HG02798 (cell line): ENCODE measurements around the gene OXSR1.
"Not testable (repeated sequence)": the region's sequence is repeated elsewhere in the genome, so short reads cannot be mapped to it uniquely, and the experiment has no call there.

Experiments used
- ATAC-seq: cut with Tn5 transposase; IDR thresholded peaks from one replicate; pipeline ENCODE4 v1.9.1; 2021; ENCODE audit warnings: mild to moderate bottlenecking; ENCODE audit not compliant: unreplicated experiment, poor library complexity

Gene OXSR1

DNA sequence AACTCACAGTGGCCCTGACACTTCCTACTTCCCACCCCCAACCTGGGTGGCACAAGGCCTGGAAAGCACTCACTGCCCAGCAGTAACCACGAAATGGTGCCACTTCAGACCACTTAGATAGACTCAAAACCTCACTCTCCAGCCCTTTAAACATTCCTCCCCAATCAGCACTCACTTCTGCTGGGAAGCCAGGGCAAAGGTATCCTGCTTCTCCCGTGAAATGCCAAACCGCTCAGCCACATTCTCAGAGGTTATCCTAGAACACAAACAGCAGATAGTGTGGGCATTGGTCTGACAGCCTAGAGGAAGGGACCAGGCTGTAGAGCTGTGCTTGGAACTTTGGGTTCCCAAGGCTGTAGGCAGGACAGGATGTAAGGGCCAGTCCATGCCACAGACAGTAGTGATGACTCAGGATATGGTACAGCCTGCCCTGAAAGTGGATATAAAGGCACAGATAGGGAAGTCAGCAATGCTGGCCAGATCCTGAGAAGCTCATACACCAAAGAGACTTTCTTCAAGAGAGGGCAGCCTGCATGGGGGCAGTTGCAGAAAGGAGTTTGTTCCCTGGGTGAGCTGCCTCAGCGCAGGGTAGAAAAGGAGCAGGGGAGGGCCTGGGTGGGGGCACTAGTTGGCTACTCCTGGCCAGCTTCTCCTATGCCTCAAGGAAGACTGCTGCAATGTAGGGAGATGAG is 37.6 kb upstream of the OXSR1 start:
- no peak for ATAC-seq

DNA sequence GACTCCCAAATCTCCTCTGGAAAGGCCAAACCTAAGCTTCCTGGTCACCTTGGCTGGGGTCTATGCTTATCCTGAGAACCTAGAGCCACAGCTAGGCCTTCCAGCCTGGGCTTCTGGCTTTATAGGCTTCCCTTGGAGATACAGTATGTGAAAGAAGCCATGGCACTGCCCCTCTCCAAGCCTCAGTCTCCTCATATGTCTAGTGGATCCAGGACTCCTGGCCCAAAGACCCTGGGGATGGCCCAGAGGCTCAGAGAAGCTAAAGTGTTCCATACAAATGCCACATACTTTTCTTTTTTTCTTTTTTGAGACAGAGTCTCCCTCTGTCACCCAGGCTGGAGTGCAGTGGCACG is 37.1 kb upstream of the OXSR1 start:
- no peak for ATAC-seq

DNA sequence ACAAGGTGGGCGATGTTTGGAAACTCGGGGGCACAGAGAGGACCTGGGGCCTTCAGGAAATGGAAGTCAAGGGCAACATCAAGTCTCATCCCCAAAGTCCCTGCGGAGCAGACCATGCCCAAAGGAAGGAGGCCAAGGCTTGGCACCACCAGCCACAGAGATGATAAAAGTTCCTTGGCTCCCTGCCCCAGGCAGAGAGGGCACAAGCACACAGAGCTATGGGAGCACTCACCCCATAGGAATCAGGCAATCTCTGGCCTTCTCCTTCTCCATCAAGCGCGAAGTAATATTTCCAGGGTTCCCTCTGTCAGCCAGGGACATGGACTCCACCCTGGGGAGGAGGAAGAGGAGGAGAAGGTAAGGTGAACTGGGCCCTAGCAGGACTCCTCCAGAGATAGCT is 36.3 kb upstream of the OXSR1 start:
- no peak for ATAC-seq

DNA sequence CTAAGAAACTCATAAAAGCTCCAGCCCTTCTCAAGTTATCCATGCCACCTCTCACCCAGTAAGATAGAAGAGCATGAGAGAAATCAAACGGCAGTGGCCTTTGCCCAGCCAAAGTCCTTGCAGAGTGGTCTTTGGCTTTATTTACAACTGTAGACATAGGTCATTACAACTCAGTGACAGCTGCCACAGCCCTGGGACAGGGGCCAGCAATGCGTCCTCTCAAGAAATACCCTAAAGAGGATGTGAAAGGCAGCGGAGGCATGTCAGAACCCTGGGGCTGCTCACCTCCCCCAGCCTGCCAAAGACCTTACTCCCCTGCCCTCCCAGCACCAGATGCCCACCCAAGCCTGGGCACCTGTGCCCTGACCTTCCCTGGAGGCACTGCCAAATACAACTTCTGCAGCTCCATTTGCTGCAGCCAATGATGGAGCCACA is 34.7 kb upstream of the OXSR1 start:
- no peak for ATAC-seq

DNA sequence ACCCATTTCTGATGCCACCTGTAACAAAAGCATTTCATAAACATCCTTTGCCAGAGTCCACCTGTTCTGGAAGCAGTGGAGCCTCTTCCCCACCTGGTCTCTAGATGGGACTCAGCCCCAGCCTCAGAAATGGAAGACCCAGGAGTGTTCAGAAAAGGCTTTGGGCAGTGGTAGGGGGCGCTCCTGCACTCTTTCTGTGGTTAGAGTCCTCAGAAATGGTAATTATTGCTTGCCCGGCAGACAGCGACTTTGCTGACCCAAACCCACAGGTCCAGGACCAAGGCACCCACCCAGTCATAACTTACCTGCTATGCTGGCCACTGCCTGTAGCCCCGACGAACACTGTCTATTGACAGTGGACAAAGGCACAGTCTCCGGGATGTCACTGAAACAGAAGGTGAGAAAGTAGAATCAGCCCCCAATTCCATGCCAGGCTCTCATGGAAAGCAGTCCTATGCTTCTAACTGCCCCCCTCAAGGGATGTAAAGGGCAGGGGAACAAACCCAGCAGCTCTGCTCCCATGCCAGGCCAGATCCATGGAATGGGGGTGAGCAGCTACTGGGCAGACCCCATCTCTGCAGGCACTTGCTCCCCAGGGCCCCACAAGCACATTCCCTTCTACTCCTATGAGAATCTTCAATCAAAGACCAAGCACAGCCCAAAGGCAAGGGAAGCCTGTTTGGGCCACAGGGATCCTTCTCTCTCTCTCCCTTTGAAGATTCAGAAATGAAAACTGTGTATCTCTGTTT is 33.5 kb upstream of the OXSR1 start:
- no peak for ATAC-seq

DNA sequence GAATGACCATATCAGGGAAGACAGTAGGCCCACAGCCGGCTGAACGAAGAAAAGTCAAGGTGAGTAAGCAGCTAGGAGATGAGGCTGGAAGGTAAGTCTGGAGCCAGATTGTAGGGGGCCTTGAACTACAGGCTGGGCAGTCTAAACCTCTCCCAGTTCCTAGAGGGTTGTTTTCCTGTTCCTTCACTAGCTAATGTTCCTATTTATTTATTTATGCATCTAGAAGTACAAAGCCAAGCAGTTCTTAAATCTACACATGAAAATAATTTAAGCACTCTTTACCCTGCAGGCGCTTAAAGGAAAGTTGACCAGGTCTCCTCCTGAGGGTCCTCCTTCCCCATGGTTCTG is 32.2 kb upstream of the OXSR1 start:
- ATAC-seq, result no peak

DNA sequence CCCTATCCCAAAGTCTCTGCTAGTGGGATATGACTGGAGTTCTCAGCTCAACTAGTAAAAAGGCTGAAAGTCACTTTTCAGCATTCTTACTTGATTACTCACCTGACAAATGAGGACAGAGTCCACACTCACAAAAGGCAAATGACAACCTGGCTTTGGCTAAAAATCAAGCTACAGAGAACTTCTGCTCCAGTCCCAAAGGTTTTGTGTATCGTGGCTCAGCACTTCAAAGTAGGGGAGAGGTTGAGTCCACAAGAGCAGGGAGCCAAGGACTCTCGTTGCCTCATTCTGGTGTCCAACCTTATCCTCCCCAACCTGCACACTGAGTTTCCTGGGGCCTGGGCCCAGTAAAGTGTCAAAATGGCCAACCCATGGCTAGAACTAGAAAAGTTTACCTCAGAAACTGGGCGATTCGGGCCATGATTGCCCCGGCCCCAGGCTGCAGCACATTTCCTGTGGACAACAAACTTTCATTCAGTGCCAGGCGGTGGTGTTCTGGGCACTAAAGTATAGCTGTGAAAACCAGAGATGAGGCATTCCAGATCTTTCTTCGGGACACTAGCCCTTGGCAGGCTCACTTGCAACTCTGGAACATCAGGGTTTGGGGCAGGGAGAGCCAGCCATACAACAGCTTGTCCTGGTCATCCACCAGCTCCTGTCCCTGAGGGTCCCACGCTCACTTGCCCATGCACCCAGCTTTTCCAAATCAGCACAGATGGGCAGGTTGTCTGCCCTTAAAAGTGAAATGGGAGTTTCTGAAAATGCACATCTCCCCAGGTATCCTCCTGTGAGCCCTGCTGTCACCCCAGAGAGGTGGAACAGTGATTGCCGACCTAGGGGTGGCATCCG is 31.6 kb upstream of the OXSR1 start:
- ATAC-seq, result no peak

DNA sequence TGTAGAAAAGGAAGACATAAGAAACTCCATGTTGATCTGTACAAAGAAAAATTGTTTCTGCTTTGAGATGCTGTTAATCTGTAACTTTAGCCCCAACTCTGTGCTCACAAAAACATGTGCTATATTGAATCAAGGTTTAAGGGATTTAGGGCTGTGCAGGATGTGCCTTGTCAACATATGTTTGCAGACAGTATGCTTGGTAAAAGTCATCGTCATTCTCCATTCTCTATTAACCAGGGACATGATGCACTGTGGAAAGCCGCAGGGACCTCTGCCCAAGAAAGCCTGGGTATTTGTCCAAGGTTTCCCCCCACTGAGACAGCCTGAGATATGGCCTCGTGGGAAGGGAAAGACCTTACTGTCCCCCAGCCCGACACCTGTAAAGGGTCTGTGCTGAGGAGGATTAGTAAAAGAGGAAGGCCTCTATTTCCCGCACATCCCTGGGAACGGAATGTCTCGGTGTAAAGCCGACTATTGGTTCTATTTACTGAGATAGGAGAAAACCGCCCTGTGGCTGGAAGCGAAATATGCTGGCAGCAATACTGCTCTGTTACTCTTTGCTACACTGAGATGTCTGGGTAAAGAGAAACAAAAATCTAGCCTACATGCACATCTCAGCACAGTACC is 30.7 kb upstream of the OXSR1 start:
- ATAC-seq, result not testable (repeated sequence)

DNA sequence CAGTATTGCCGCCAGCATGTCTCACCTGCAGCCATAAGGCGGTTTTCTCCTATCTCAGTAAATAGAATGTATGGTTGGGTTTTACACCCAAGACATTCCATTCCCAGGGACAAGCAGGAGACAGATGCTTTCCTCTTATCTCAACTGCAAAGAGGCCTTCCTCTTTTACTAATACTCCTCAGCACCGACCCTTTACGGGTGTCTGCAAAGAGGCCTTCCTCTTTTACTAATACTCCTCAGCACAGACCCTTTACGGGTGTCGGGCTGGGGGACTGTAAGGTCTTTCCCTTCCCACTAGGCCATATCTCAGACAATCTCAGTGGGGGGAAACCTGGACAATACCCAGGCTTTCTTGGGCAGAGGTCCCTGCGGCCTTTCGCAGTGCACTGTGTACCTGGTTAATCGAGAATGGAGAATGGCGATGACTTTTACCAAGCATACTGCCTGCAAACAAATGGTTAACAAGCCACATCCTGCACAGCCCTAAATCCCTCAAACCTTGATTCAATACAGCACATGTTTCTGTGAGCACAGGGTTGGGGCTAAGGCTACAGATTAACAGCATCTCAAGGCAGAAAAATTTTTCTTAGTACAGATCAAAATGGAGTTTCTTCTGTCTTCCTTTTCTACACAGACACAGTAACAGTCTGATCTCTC is 29.6 kb upstream of the OXSR1 start:
- ATAC-seq, result not testable (repeated sequence)

DNA sequence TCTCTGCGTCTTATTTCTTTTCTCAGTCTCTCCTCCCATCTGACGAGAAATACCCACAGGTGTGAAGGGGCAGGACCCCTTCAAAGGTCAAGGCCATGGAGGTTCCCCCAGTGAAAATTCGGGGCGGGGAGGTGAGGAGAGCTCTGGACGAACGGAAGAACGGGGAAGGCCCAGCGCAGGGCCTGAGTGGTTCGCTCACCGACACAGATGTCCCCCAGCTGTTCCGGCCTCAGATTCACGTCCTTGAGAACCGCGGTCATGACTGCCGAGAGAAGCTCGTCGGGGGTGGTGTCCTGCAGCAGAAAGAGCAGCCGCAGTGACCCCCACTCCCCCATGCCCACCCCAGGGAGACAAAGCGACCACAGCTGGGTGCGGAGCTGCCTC is 29.0 kb upstream of the OXSR1 start:
- ATAC-seq, result no peak

DNA sequence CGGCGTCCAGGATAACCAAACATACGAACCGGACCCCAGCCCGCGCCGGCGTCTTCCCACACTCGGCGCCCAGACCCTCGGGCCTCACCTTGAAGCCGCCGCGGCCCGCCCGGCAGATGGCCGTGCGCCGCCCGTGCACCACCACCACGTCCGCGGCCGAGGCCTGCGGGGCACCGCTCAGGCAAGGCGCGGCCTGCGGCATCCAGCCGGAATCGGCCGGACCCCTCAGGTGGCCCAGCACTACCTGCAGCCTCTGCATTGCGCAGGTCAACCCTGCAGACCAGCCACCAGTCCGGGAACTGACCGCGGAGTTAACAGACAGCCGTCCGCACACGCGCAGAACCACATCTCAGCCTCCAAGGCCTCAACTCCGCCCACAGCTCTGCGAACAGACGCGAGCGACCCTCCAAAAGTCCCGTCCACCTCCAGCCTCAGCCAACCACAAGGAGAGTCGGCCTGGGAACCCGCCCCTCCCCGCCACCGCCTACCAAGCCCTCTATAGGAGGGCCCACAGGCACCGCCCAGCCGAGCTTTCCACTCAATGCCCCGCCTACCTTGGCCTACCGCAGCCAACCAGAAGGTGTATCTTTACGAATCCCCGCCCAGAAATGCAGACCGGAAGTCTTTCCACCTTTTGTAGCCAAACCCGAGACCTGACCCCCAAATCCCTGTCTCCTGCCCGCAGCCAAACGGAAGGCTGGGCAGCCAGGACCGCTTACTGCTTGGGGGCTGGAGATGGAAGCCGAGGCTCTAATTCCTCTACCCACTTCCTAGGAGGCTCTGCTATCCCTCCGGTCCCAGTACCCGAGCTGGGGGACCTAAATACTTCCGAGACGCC is 28.3 kb upstream of the OXSR1 start, which contains the start of gene ACAA1:
TSS of gene ACAA1 (minus strand) at position 351 of the 838 bp plus-strand sequence. CDS start at position 259, 92 bp downstream.
- peak; percentile 94 for ATAC-seq

DNA sequence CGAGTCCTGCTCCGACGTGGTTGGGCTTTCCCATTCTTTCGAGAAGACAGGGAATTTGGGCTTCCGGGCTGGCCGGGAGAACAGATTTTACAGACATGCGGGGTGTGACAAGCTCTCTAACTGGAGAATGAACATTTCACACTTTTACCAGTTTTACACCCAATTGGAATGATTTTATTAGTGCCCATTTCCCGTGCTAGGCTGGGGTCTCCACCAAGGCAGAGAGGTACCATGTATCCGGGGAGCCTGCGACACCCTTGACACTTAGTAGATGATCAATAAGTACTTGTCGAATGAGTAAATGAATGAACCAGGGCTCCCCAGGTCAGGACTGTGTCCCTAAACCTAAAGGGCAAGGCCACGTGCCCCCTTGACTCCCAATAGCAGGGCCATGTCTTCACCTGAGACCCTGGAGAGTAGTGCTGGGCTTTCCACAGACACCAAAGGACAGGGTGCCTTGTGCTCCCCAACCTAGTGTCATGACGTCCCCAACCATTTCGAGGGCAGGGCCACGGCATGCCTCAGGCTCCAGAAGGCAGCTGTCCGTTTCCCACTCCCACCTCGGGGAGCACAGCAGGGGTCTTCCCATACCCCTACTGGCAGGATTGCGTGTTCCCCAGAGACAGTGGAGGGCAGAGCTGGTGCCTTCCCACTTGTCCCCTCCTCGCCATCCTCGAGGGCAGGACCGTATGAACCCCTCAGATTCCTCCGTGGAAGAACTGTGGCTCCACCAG is 27.6 kb upstream of the OXSR1 start:
- no peak for ATAC-seq

DNA sequence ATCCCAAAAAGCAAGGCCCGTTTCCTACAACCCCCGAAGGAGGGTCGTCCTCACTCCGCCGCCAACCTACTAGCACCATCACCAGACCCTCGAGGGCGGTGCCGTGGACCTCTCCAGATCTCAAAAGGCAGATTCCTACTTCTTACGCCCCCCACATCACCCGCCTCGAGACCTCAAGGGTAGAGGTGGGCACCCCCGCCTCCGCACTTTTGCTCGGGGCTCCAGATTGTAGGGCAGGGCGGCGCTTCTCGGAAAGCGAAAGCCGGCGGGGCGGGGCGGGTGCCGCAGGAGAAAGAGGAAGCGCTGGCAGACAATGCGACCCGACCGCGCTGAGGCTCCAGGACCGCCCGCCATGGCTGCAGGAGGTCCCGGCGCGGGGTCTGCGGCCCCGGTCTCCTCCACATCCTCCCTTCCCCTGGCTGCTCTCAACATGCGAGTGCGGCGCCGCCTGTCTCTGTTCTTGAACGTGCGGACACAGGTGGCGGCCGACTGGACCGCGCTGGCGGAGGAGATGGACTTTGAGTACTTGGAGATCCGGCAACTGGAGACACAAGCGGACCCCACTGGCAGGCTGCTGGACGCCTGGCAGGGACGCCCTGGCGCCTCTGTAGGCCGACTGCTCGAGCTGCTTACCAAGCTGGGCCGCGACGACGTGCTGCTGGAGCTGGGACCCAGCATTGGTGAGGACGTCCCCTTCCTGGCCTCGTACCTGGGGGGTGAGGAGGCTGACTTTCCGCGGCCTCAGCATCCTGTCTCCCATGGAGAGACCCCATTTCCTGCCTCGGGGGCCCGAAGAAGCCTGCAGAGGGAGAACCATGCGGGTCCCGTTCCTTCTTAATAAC is 26.8 kb upstream of the OXSR1 start, which contains the start of gene MYD88:
TSS of gene MYD88 (plus strand) at position 313 of the 842 bp plus-strand sequence. CDS start at position 353, 40 bp downstream.
- ATAC-seq, result peak; percentile 44

DNA sequence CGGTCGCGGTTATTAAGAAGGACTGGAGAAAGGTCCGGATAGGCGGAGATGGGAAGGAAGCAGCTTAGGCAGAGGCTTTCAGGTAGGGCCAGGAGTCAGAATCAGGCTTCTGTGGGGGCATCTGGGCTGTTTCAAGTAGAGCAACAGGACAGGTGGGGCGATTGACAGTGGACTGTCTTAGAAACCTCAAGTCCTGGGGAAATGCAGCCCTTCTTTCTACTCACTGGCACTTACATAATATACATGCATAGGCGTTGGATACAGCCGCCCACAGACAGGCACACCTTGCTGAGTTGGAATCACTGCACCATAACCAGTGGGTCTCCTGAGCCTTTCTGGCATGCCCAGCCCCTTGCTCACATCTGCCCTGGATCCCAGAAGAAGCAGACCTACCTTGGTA is 26.1 kb upstream of the OXSR1 start:
- ATAC-seq, result no peak

DNA sequence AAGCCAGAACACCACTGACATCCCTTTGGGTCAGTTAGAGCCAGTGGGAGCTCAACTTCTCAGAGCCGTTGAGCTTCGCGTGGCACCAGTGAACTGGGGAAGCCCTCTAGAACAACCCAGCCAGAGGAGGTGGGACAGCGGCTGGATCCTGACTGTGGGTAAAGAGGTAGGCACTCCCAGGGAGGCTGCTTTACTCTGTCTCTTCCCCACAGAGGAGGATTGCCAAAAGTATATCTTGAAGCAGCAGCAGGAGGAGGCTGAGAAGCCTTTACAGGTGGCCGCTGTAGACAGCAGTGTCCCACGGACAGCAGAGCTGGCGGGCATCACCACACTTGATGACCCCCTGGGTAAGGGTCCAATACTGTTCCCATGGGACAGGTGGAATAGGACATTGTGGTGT is 25.7 kb upstream of the OXSR1 start:
- no peak for ATAC-seq

DNA sequence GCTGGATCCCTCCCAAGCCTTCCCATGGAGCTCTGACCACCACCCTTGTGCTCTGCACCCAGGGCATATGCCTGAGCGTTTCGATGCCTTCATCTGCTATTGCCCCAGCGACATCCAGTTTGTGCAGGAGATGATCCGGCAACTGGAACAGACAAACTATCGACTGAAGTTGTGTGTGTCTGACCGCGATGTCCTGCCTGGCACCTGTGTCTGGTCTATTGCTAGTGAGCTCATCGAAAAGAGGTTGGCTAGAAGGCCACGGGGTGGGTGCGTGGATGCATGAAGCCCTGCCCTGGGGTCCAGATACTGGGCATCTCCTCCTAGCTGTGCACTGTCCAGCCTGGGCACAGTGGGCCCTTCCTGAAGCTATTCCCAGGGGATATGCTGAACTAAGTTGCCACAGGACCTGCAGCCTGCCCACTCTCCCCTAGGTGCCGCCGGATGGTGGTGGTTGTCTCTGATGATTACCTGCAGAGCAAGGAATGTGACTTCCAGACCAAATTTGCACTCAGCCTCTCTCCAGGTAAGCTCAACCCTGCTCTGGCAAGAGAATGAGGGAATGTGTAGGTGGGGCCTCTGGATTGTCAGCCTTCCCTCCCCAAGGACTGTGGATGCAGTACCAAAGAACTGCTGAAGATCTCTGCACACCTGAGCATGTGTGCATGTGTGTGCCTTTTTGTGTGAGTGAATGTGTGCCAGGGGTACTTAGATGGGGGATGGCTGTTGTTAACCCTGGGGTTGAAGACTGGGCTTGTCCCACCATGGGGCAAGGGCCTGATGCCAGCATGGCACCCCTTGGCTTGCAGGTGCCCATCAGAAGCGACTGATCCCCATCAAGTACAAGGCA is 24.8 kb upstream of the OXSR1 start:
- ATAC-seq, result no peak
